Measurements from ENCODE around the gene TMEM231. TPM values are rescaled to one million over a fixed set of nuclear protein-coding genes. Genes with fewer than 3 reads are reported as not detected.

The TMEM231 gene
- total RNA-seq, 1 donor from 2014 or later: 5.7 TPM

- no peaks in the 10 kb centered on the region for H3K9me3 ChIP-seq (ENCODE audit: control insufficient read depth in 3 of 3, low read length in 3 of 3)
- H3K4me1 ChIP-seq (ENCODE audit: control insufficient read depth in 3 of 3, insufficient read depth in 3 of 3, low read length in 3 of 3): peaks cover 34 to 54% (median 40%) of the 10 kb centered on the region in 3 donors
- H3K4me3 ChIP-seq (ENCODE audit: low read length in 3 of 3): peak overlapping the region in 1 of 3 donors; percentile 92
- H3K9ac ChIP-seq (ENCODE audit: low read depth in 1 of 3, low read length in 3 of 3): peak overlapping the region in 2 of 3 donors; percentile 46 to 93
- H3K27ac ChIP-seq (ENCODE audit: low read depth, low read length): peak overlapping the region; percentile 84
- peaks cover 32 to 45% (median 41%) of the 10 kb centered on the region in 3 donors for H3K36me3 ChIP-seq (ENCODE audit: control insufficient read depth in 3 of 3, insufficient read depth in 3 of 3, low read length in 3 of 3)
- no peaks in the 10 kb centered on the region for H3K27me3 ChIP-seq (ENCODE audit: control insufficient read depth in 3 of 3, insufficient read depth in 3 of 3, low read length in 3 of 3)
Measured at GRCh38 chr16:75567911-75568310, 11.9 kb upstream of the TMEM231 start.

- H3K27me3 ChIP-seq (ENCODE audit: control insufficient read depth in 3 of 3, insufficient read depth in 3 of 3, low read length in 3 of 3): no peaks in the 10 kb centered on the region
- no peaks in the 10 kb centered on the region for H3K9me3 ChIP-seq (ENCODE audit: control insufficient read depth in 3 of 3, low read length in 3 of 3)
- H3K4me1 ChIP-seq (ENCODE audit: control insufficient read depth in 3 of 3, insufficient read depth in 3 of 3, low read length in 3 of 3): peaks cover 27 to 48% (median 38%) of the 10 kb centered on the region in 3 donors
- peak overlapping the region; percentile 84 for H3K27ac ChIP-seq (ENCODE audit: low read depth, low read length)
- peak overlapping the region; percentile 92 to 94 (median 93) for H3K9ac ChIP-seq (ENCODE audit: low read depth in 1 of 3, low read length in 3 of 3)
- peaks cover 23 to 36% (median 30%) of the 10 kb centered on the region in 3 donors for H3K36me3 ChIP-seq (ENCODE audit: control insufficient read depth in 3 of 3, insufficient read depth in 3 of 3, low read length in 3 of 3)
- H3K4me3 ChIP-seq (ENCODE audit: low read length in 3 of 3): peak overlapping the region; percentile 82 to 96 (median 92)
Measured at GRCh38 chr16:75566758-75567255, 10.8 kb upstream of the TMEM231 start.

GRCh38 chr16:75566040-75566757 lies 10.1 kb upstream of the TMEM231 start, which contains the start of gene GABARAPL2:
Gene GABARAPL2, plus strand, starts transcription at chr16:75566379. Its CDS starts 108 bp downstream, at chr16:75566487.
- peak within 1 kb of the TSS; percentile 84 for H3K27ac ChIP-seq (ENCODE audit: low read depth, low read length)
- no peaks in the 10 kb centered on the region for H3K9me3 ChIP-seq (ENCODE audit: control insufficient read depth in 3 of 3, low read length in 3 of 3)
- H3K36me3 ChIP-seq (ENCODE audit: control insufficient read depth in 3 of 3, insufficient read depth in 3 of 3, low read length in 3 of 3): peaks cover 23 to 35% (median 29%) of the 10 kb centered on the region in 3 donors
- H3K4me3 ChIP-seq (ENCODE audit: low read length in 3 of 3): peak within 1 kb of the TSS; percentile 82 to 96 (median 92)
- no peaks in the 10 kb centered on the region for H3K27me3 ChIP-seq (ENCODE audit: control insufficient read depth in 3 of 3, insufficient read depth in 3 of 3, low read length in 3 of 3)
- H3K4me1 ChIP-seq (ENCODE audit: control insufficient read depth in 3 of 3, insufficient read depth in 3 of 3, low read length in 3 of 3): peaks cover 25 to 48% (median 36%) of the 10 kb centered on the region in 3 donors
- peak within 1 kb of the TSS; percentile 92 to 94 (median 93) for H3K9ac ChIP-seq (ENCODE audit: low read depth in 1 of 3, low read length in 3 of 3)

GRCh38 chr16:75565640-75566039 lies 9.6 kb upstream of the TMEM231 start:
- H3K27ac ChIP-seq (ENCODE audit: low read depth, low read length): peak overlapping the region; percentile 84
- H3K36me3 ChIP-seq (ENCODE audit: control insufficient read depth in 3 of 3, insufficient read depth in 3 of 3, low read length in 3 of 3): peaks cover 23 to 30% (median 26%) of the 10 kb centered on the region in 3 donors
- peak overlapping the region; percentile 71 to 94 (median 93) for H3K9ac ChIP-seq (ENCODE audit: low read depth in 1 of 3, low read length in 3 of 3)
- no peaks in the 10 kb centered on the region for H3K27me3 ChIP-seq (ENCODE audit: control insufficient read depth in 3 of 3, insufficient read depth in 3 of 3, low read length in 3 of 3)
- H3K9me3 ChIP-seq (ENCODE audit: control insufficient read depth in 3 of 3, low read length in 3 of 3): no peaks in the 10 kb centered on the region
- peaks cover 24 to 48% (median 33%) of the 10 kb centered on the region in 3 donors for H3K4me1 ChIP-seq (ENCODE audit: control insufficient read depth in 3 of 3, insufficient read depth in 3 of 3, low read length in 3 of 3)
- peak overlapping the region; percentile 82 to 96 (median 92) for H3K4me3 ChIP-seq (ENCODE audit: low read length in 3 of 3)

- Histone ChIP-seq H3K9me3 (ENCODE audit: control insufficient read depth in 3 of 3, low read length in 3 of 3) (no peaks in the 10 kb centered on the region), H3K4me1 (ENCODE audit: control insufficient read depth in 3 of 3, insufficient read depth in 3 of 3, low read length in 3 of 3) (peaks cover 4 to 9% (median 9%) of the 10 kb centered on the region in 3 donors), H3K9ac (ENCODE audit: low read depth in 1 of 3, low read length in 3 of 3) (no peak overlapping the region), H3K4me3 (ENCODE audit: low read length in 3 of 3) (no peak overlapping the region), H3K27ac (ENCODE audit: low read depth, low read length) (peak overlapping the region; percentile 12), H3K27me3 (ENCODE audit: control insufficient read depth in 3 of 3, insufficient read depth in 3 of 3, low read length in 3 of 3) (no peaks in the 10 kb centered on the region), H3K36me3 (ENCODE audit: control insufficient read depth in 3 of 3, insufficient read depth in 3 of 3, low read length in 3 of 3) (no peaks in the 10 kb centered on the region)
Measured at GRCh38 chr16:75559564-75560372, 3.7 kb upstream of the TMEM231 start.

GRCh38 chr16:75558846-75559401 lies 2.9 kb upstream of the TMEM231 start:
- H3K9me3 ChIP-seq (ENCODE audit: control insufficient read depth in 3 of 3, low read length in 3 of 3): no peaks in the 10 kb centered on the region
- H3K36me3 ChIP-seq (ENCODE audit: control insufficient read depth in 3 of 3, insufficient read depth in 3 of 3, low read length in 3 of 3): no peaks in the 10 kb centered on the region
- H3K4me3 ChIP-seq (ENCODE audit: low read length in 3 of 3): no peak overlapping the region
- H3K27ac ChIP-seq (ENCODE audit: low read depth, low read length): no peak overlapping the region
- peaks cover 4 to 9% (median 9%) of the 10 kb centered on the region in 3 donors for H3K4me1 ChIP-seq (ENCODE audit: control insufficient read depth in 3 of 3, insufficient read depth in 3 of 3, low read length in 3 of 3)
- no peak overlapping the region for H3K9ac ChIP-seq (ENCODE audit: low read depth in 1 of 3, low read length in 3 of 3)
- H3K27me3 ChIP-seq (ENCODE audit: control insufficient read depth in 3 of 3, insufficient read depth in 3 of 3, low read length in 3 of 3): no peaks in the 10 kb centered on the region

GRCh38 chr16:75556431-75556950 lies 439 bp upstream of the TMEM231 start:
- peak overlapping the region; percentile 81 for H3K27ac ChIP-seq (ENCODE audit: low read depth, low read length)
- H3K9ac ChIP-seq (ENCODE audit: low read depth in 1 of 3, low read length in 3 of 3): peak overlapping the region; percentile 54 to 82 (median 60)

GRCh38 chr16:75555213-75555706 lies 792 bp downstream of the TMEM231 start:
- Histone ChIP-seq H3K9me3 (ENCODE audit: control insufficient read depth in 3 of 3, low read length in 3 of 3) (no peaks in the 10 kb centered on the region), H3K36me3 (ENCODE audit: control insufficient read depth in 3 of 3, insufficient read depth in 3 of 3, low read length in 3 of 3) (no peaks in the 10 kb centered on the region), H3K4me3 (ENCODE audit: low read length in 3 of 3) (peak overlapping the region; percentile 86 to 91 (median 87)), H3K27ac (ENCODE audit: low read depth, low read length) (peak overlapping the region; percentile 81), H3K9ac (ENCODE audit: low read depth in 1 of 3, low read length in 3 of 3) (peak overlapping the region; percentile 72 to 82 (median 76)), H3K4me1 (ENCODE audit: control insufficient read depth in 3 of 3, insufficient read depth in 3 of 3, low read length in 3 of 3) (peaks cover 4 to 11% (median 9%) of the 10 kb centered on the region in 3 donors), H3K27me3 (ENCODE audit: control insufficient read depth in 3 of 3, insufficient read depth in 3 of 3, low read length in 3 of 3) (no peaks in the 10 kb centered on the region)

More at GRCh38 chr16:75556431-75556950, 439 bp upstream of the TMEM231 start:
- Histone ChIP-seq H3K27me3 (ENCODE audit: control insufficient read depth in 3 of 3, insufficient read depth in 3 of 3, low read length in 3 of 3) (no peaks in the 10 kb centered on the region), H3K4me1 (ENCODE audit: control insufficient read depth in 3 of 3, insufficient read depth in 3 of 3, low read length in 3 of 3) (peaks cover 4 to 11% (median 9%) of the 10 kb centered on the region in 3 donors), H3K36me3 (ENCODE audit: control insufficient read depth in 3 of 3, insufficient read depth in 3 of 3, low read length in 3 of 3) (no peaks in the 10 kb centered on the region), H3K9me3 (ENCODE audit: control insufficient read depth in 3 of 3, low read length in 3 of 3) (no peaks in the 10 kb centered on the region), H3K4me3 (ENCODE audit: low read length in 3 of 3) (peak overlapping the region; percentile 86 to 91 (median 87))

GRCh38 chr16:75552951-75553350 lies 3.1 kb downstream of the TMEM231 start:
- peaks cover 4 to 11% (median 9%) of the 10 kb centered on the region in 3 donors for H3K4me1 ChIP-seq (ENCODE audit: control insufficient read depth in 3 of 3, insufficient read depth in 3 of 3, low read length in 3 of 3)
- H3K36me3 ChIP-seq (ENCODE audit: control insufficient read depth in 3 of 3, insufficient read depth in 3 of 3, low read length in 3 of 3): no peaks in the 10 kb centered on the region
- no peak overlapping the region for H3K4me3 ChIP-seq (ENCODE audit: low read length in 3 of 3)
- peak overlapping the region; percentile 38 for H3K27ac ChIP-seq (ENCODE audit: low read depth, low read length)
- H3K27me3 ChIP-seq (ENCODE audit: control insufficient read depth in 3 of 3, insufficient read depth in 3 of 3, low read length in 3 of 3): no peaks in the 10 kb centered on the region
- H3K9me3 ChIP-seq (ENCODE audit: control insufficient read depth in 3 of 3, low read length in 3 of 3): no peaks in the 10 kb centered on the region
- H3K9ac ChIP-seq (ENCODE audit: low read depth in 1 of 3, low read length in 3 of 3): no peak overlapping the region
